Lower leg skin (tissue), 3 donors: ENCODE data around the gene NUP85.
"Not testable (repeated sequence)": the region's sequence is repeated elsewhere in the genome, so short reads cannot be mapped to it uniquely, and the experiment has no call there.

Experiments used
- POLR2A ChIP-seq, 2 donors: fragments of 450-650 bp; IDR thresholded peaks; one replicate each; pipeline ENCODE4 v1.6.1; 2016 to 2017; ENCODE audit warnings: antibody characterized with exemption in 2 of 2, mild to moderate bottlenecking in 1 of 2, moderate library complexity in 1 of 2
- TF ChIP-seq, protein P1 (sequence below), 3 donors: fragments of 450-650 bp; IDR thresholded peaks; one replicate each; pipeline ENCODE4 v1.5.1; 2016; ENCODE audit warnings: antibody characterized with exemption in 3 of 3, mild to moderate bottlenecking in 3 of 3, moderate library complexity in 2 of 3

DNA sequence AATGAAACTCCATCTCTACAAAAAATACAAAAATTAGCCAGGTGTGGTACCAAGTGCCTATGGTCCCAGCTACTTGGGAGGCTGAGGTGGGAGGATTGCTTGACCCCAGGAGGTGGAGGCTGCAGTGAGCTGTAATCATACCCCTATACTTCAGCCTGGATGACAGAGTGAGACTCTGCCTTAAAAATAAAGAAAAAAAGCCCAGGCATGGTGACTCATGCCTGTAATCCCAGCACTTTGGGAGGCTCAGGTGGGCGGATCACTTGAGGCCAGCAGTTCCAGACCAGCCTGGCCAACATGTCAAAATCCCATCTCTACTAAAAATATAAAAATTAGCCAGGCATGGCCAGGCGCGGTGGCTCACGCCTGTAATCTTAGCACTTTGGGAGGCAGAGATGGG lies 74.7 kb downstream of the NUP85 start:
- TF ChIP-seq, protein P1, sequence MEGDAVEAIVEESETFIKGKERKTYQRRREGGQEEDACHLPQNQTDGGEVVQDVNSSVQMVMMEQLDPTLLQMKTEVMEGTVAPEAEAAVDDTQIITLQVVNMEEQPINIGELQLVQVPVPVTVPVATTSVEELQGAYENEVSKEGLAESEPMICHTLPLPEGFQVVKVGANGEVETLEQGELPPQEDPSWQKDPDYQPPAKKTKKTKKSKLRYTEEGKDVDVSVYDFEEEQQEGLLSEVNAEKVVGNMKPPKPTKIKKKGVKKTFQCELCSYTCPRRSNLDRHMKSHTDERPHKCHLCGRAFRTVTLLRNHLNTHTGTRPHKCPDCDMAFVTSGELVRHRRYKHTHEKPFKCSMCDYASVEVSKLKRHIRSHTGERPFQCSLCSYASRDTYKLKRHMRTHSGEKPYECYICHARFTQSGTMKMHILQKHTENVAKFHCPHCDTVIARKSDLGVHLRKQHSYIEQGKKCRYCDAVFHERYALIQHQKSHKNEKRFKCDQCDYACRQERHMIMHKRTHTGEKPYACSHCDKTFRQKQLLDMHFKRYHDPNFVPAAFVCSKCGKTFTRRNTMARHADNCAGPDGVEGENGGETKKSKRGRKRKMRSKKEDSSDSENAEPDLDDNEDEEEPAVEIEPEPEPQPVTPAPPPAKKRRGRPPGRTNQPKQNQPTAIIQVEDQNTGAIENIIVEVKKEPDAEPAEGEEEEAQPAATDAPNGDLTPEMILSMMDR (IDR thresholded peaks at IDR 0.05) = not testable (repeated sequence)
- TF ChIP-seq POLR2A (IDR thresholded peaks at IDR 0.05) = not testable (repeated sequence)
